Measurements from ENCODE around the gene KRT4. TPM values are rescaled to one million over a fixed set of nuclear protein-coding genes. Genes with fewer than 3 reads are reported as not detected.

The KRT4 gene
- total RNA-seq, 1 experiment from 2014 or later: not detected

DNA sequence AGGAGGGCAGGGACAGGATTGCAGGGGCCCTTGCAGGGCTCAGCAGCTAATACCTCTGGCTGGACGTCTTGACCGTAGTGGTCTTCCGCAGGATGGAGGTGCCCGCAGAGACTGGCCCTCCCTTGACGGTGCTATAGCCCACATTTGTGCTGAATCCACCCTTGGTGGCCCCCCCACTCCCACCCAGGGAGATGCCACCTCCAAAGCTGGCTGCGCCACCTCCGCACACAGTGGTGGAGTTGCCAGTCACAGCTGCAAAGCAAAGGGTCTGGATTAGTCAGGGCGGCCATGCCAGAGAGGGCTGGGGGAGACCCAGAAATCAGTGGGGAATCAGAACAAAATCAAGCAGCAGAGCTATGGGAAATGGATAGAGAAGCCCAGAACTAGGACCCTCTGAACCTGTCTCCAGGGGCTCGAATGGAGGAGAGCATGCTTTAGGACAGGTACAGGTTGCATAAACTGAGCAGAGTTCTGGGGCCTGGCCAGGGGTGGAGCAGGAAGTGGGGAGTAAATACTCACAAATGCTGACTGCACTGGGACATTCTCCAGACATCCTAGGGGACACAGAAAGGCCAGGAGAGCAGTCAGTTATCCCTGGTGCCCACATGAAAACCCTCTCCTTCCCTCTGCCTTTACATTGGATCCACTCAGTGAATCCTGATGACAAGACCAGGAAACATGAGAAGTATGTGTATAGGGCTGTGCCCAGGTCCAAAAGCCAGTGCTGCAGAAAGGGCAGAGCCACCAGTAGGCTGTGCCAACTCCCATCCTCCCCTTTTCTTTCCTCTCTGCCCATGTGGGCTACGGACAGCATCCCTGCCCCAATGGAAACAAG, 8.1 kb upstream of the KRT4 start:
- DNase-seq (ENCODE audit: low spot score): no peak

DNA sequence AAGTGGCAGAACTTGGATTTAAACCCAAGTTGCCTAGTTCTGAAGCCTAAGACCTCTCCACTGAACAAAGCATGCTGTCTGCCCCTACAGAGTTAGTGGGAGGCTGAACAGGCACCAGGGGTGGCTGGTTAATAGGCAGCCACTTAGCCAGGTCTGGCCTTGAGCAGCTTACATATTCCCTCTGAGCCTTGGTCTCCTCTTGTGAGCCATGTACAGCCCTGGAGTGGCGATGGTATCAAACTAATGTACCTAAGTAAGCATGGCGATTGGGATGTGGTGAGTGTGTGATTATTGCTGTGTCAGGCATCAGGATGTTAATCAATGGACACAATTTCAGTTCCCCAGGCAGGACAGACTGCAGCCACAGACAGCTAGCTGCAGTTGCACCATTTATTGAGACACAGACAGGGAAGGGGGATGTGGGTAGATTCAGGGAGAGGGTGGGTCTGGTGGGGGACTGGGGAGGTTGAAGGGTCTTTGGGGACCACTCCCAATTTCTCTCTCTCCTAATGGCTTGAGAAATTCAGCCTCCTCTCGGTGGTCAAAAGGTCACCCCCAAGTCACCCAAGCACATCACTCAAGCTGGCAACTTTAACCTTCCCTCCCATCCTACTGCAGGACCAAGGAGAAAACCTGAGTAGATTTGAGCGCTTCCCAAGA, 7.3 kb upstream of the KRT4 start:
- no peak for DNase-seq (ENCODE audit: low spot score)

GRCh38 chr12:52820521-52820920, 6.6 kb upstream of the KRT4 start:
- DNase-seq (ENCODE audit: low spot score): no peak

GRCh38 chr12:52819731-52820510, 6.0 kb upstream of the KRT4 start:
- no peak for DNase-seq (ENCODE audit: low spot score)

DNA sequence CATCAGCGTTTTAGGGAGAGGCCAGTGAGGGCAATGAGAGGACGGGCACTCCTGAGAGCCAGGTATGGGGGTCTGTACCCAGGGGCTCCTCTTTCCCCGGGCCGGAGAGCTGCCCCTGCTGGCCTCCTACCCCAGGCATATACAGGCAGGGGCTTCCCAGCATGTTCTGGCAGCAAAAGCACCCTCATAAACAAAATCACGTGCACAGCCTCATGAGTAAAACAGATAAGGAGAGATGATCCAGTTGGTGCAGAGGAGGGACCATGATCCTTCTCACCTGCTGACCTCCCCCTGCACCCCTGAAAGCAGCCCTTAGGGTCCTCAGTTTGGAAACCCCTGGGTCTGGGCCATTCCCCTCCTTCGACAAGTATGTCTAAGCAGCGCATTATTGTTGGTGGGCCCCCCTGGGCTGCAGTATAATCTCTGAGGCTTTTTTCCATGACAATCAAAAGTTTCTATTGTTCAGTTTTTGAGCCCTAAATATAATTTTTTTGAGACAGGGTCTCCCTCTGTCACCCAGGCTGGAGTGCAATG, 5.0 kb upstream of the KRT4 start:
- no peak for DNase-seq (ENCODE audit: low spot score)

DNA sequence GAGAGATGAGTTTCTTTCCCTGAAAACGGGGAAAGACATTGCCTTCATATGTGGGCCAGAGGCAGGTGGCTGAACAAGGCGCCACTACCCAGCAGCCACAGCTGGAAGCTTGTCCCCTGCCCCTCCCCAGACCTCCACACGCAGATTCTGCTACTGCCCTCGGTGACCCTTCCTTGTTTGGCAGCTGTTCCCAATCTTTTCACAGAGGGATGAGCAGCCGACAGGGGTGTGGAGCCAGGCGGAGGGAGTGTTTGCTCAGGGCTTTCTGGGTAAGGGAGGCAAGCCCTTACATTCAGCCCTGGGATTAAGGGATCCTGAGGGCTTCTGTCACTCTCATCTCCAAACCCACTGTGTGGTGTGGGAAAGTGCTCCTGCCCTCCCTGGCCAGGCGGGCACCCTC, 4.5 kb upstream of the KRT4 start:
- no peak for DNase-seq (ENCODE audit: low spot score)

DNA sequence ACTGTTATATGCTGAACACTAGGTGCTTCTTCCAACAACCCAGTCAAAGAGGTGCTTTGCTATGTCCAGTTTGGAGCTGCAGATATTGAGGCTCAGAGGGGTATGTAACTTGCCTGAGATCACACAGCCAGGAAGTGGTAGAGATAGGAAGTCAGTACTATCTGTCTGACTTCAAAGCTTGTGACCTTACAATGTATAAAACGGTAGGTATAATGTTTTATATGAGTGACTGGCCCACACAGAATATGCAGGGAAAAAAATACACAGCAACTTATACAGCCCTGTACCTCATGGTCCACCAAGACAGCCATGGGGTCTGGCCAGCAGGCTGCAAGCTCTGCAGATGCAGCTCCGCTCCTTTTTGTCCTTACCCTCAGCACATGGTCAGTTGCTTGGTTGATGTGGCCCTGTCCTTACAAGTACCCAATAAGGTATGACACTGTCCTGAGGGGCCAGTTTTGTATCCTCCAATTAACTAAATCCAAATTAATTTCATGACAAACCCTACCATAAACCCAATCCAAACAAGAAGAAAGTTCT, 3.9 kb upstream of the KRT4 start:
- DNase-seq (ENCODE audit: low spot score): no peak

- no peak for DNase-seq (ENCODE audit: low spot score)
Observed at GRCh38 chr12:52817003-52817698, 3.2 kb upstream of the KRT4 start.

GRCh38 chr12:52815676-52816588, 2.0 kb upstream of the KRT4 start:
- DNase-seq (ENCODE audit: low spot score): no peak

DNA sequence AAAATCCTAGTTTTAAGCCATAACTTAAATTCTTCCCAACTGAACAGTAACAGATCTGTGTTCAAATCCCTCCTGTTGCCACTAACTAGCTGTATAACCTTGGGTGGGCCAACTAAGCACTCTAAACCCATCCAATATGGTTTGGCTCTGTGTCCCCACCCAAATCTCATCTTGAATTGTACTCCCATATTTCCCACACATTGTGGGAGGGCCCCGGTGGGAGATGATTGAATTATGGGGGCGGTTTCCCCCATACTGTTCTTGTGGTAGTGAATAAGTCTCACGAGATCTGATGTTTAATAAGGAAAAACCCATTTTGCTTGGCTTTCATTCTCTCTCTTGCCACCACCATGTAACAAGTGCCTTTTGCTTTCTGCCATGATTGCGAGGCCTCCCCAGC, 1.2 kb upstream of the KRT4 start:
- DNase-seq (ENCODE audit: low spot score): no peak

- no peak for DNase-seq (ENCODE audit: low spot score)
Observed at GRCh38 chr12:52814710-52815155, 817 bp upstream of the KRT4 start.

DNA sequence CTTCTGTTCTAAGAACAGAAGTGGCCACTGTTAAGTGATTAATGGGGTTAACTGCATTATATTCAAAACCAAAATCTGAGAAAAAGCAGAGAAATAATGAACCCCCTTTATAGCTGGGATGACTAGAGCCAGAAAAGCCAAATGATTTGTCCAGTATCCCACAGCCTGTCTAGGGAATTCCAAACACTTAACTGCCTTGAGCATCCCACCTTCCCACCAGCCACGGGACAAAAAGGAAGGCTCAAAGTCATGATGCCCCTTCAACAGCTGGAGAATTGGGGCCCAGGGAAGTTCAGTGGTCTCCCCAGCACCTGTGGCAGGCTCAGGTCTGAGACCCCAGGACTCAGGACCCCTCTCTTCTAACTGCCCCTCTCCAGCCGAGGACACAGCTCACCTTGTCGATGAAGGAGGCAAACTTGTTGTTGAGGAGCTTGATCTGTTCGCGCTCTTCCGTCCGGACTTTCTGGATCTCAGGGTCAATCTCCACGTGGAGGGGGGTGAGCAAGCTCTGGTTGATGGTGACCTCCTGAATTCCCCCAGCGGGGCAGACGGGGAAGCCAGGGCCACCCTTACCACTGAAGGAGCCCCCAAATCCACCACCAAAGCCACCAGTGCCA, 605 bp downstream of the KRT4 start:
- no peak for DNase-seq (ENCODE audit: low spot score)

DNA sequence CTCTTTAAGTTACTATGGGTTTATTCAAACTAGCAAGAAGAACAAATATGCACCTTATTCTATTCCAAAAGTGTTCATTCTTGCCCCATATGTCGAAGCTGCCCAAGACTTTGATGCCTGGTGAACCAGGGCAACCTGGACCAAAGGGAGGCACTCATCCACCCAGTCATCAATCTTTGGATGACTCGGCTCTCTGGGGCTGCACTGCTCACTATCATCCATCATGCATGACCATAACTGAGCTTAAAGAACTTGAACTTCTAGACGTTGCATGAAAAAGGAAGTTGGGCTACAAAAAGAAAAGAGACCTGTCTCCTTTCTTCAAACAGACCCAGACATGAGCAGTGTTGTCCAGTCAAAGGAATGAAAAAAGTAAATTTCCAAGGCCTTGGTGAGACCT, 1.2 kb downstream of the KRT4 start:
- DNase-seq (ENCODE audit: low spot score): no peak

DNA sequence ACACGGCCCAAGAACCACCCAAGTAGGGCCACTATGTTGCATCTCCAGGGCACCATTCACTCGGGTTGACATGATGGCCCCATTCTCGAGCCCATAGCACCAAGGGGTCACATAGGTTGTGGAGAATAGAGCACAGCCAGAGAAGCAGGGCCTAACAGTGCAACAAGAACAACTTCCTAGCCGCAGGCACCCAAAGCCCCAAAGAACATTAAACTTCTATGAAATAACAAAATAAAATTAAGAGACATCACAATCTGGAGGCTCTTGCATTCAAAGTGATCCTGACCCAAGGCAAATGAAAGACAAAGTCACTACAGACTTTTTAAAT, 1.9 kb downstream of the KRT4 start:
- no peak for DNase-seq (ENCODE audit: low spot score)

DNA sequence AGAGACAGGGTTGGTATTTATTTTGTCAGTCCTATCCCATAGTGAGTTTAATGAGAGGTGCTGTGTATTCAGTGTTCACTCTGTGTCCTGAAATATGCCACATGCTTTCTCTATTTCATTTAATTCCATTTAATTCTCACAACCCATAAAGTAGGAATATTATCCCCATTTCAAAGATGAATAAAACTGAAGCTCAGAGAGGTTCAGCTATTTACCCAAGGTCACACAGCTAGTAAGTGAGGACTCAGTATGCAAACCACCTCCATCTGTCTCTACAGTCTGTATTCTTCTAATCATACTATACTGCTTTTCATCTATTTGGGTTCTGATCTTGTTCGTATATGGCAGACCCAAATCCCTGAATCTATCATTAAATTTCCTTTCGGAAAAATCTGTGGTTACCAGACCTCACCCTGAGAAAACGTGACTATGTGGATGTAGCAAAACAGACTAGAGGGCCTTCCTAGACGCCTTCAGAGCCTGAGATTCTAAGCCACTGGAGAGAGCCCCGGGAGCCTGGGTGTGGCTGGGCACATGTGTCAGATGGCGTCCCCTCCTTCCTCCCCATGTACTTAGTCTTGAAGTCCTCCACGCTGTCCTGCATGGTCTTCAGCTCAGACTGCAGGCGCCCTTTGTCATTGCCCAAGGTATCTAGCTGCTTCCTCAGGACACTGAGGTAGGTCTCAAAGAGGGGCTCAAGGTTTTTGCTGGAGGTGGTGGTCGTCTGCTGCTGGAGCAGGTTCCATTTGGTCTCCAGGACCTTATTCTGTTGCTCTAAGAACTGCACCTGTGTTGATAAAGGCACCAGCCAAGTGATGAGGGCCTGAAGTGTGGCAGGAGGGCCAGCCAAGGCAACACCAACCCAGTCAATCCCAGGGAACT, 2.5 kb downstream of the KRT4 start:
- no peak for DNase-seq (ENCODE audit: low spot score)

DNA sequence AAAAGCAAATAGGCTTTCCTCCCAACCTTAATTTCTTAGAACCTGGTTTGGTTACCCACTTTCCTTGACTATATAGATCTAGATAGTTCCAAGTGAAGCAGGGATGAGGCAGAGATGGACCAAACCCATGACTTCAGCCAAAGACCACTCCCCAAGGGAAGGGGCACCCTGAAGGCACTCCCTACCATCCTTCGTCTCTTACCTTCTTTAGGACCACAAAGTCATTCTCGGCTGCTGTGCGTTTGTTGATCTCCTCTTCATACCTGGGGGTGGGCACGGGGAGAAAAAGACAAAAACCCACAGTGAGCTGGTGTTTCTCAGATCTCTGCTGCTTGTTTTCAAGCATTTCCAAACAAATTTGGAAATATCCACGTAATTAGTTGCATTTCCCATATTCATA, 3.4 kb downstream of the KRT4 start:
- DNase-seq (ENCODE audit: low spot score): no peak

DNA sequence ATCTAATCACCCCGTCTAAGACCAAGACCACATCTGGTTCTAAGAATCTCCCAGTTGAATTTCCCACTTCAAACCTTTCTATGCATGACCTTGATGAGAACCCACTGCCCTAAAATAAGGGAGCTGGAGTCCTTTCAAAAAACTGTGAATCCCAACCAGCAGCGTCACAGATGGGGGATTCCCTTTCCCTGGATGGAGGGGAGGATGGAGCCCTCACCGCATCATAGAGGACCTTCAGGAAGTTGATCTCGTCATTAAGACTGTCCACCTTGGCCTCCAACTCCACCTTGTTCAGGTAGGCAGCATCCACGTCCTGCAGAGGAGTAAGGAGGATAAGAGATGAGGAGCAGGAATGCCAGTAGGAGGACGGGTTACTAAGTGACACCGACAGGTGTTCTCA, 4.8 kb downstream of the KRT4 start:
- DNase-seq (ENCODE audit: low spot score): no peak

DNA sequence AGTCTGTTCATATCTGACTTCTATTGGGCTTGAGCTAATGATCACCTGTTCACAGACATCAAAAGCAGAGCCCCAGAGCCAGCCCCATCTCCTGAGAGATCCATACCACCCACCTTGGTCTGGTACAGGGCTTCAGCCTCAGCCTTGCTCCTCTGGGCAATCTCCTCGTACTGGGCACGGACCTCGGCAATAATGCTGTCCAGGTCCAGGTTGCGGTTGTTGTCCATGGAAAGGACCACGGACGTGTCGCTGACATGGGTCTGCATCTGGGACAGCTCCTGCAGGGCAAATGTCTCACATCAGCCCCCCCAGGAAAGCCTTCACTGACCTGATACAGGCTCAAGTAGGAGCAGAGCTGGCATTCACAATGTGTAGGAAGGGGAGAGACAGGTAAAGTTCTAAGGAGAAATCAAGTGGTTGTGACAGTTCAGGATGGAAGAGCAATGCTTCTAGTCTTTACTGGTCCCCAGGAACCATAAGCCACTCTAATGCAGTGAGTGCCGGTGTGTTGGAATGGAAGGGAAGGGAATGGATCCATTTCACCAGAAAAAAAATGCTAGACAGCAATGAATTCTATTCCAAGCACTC, 5.2 kb downstream of the KRT4 start:
- DNase-seq (ENCODE audit: low spot score): no peak

Measured in H4 (cell line).